ENCODE measurements around the gene UPP1.

UPP1 gene

DNA sequence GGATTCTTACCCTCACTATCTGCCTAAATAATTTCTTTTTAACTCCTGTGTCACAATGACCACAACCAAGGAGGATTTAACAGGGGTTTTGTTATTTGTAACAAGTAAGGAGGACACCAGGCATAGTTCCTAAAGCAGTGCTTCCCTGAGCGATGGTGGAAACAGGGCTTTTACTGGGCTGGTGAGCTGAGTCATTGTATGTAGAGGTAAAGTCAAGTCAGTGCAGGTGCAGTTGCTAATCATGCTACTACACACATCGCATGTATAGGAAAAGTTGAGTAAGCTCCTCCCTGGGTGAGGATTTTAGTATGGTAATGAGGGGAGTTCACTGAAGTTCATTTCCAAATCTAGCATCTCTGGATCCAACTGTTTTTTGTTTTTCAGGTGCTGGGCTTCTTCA lies 59.2 kb downstream of the UPP1 start:
- no peak overlapping the region for H3K4me3 ChIP-seq (ENCODE audit: low read depth, low read length)
- no peak for DNase-seq (ENCODE audit: low read depth)
- TF ChIP-seq, protein P1, sequence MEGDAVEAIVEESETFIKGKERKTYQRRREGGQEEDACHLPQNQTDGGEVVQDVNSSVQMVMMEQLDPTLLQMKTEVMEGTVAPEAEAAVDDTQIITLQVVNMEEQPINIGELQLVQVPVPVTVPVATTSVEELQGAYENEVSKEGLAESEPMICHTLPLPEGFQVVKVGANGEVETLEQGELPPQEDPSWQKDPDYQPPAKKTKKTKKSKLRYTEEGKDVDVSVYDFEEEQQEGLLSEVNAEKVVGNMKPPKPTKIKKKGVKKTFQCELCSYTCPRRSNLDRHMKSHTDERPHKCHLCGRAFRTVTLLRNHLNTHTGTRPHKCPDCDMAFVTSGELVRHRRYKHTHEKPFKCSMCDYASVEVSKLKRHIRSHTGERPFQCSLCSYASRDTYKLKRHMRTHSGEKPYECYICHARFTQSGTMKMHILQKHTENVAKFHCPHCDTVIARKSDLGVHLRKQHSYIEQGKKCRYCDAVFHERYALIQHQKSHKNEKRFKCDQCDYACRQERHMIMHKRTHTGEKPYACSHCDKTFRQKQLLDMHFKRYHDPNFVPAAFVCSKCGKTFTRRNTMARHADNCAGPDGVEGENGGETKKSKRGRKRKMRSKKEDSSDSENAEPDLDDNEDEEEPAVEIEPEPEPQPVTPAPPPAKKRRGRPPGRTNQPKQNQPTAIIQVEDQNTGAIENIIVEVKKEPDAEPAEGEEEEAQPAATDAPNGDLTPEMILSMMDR (IDR thresholded peaks at IDR 0.05; ENCODE audit: insufficient read depth, low read depth, low read length, missing control alignments) = no peak

DNA sequence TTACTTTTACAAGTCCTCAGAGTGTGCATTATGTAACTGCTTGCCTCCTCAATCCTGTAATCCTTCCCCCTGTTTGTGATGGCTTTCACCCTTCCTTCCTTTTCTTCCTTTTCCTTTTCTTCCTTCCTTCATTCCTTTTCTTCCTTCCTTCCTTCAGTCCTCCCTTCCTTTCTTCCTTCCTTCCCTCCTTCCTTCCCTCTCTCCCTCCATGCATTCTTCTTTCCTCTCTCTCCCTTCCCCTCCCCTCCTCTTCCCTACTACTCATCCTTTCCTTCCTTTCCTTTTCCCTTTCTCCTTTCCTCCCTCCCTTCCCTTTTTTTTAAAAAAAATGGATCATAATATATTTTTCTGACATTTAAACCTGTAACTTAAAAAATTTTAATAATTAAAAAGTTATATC lies 60.0 kb downstream of the UPP1 start:
- DNase-seq (ENCODE audit: low read depth) = no peak
- no peak overlapping the region for H3K4me3 ChIP-seq (ENCODE audit: low read depth, low read length)
- TF ChIP-seq, protein P1 (IDR thresholded peaks at IDR 0.05; ENCODE audit: insufficient read depth, low read depth, low read length, missing control alignments) = no peak

DNA sequence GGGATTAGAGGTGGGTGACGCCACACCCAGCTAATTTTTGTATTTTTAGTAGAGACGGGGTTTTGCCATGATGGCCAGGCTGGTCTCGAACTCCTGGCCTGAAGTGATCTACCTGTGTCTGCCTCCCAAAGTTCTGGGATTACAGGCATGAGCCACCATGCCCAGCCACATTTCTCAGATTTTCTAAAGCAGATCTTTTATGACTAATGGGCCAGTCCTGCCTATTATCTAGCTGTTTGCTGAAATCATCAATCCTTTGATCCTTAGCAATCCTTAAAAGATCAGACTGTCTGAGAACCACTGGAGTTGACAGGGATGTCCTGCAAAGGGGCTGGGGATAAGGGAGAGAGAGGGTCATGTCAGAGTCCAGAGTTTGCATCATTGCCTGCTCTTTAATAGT lies 61.0 kb downstream of the UPP1 start:
- H3K4me3 ChIP-seq (ENCODE audit: low read depth, low read length) = no peak overlapping the region
- TF ChIP-seq, protein P1 (IDR thresholded peaks at IDR 0.05; ENCODE audit: insufficient read depth, low read depth, low read length, missing control alignments) = no peak
- DNase-seq (ENCODE audit: low read depth) = no peak

DNA sequence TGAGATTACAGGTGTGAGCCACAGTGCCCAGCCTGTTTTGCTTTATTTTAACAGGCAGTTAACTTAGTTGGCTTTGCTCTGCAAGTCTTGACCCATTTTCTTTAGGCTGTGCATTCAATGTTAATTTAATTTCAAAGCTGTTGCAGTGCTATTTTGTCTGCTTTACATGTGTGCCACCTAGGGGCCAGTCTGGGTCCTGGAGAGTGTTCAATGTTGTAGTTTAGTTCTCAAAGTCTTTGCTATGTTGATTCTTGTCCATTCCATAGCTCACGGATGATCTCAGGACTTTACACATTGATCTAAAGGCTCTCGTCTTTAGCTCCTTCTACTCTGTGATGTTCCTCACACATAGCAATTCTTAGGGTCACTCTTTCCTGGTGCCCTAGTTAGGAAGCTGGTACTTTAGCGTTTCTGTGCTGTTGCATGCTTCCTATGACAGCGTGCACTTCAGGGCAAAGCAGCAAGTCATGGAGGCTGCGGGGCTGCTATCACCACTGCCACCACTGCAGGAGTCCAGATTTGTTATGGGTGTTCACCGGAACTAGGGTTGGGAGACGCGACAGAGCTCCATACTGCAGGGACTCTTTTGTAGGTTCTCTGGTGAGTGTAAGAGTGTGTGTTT lies 65.8 kb downstream of the UPP1 start:
- TF ChIP-seq, protein P1 (IDR thresholded peaks at IDR 0.05; ENCODE audit: insufficient read depth, low read depth, low read length, missing control alignments) = peak; percentile 57
- DNase-seq (ENCODE audit: low read depth) = peak; percentile 48
- no peak overlapping the region for H3K4me3 ChIP-seq (ENCODE audit: low read depth, low read length)
